Nephron progenitor cell (in vitro differentiated cells): Measurements from ENCODE around the gene MAP7D2.

Experiments
- DNase-seq: peaks from one replicate; pipeline ENCODE4 v3.0.0; 2021
- H3K27ac Mint-ChIP-seq: 2 replicates; pipeline ENCODE4 v1.8.0; 2021; ENCODE audit warnings: mild to moderate bottlenecking, moderate library complexity, mixed read lengths
- H3K27me3 Mint-ChIP-seq: 2 replicates; pipeline ENCODE4 v1.8.0; 2021; ENCODE audit warnings: mild to moderate bottlenecking, low read depth, mixed read lengths; ENCODE audit not compliant: poor library complexity
- H3K36me3 Mint-ChIP-seq: 2 replicates; pipeline ENCODE4 v1.8.0; 2021; ENCODE audit warnings: low read depth, mixed read lengths
- H3K4me1 Mint-ChIP-seq: 2 replicates; pipeline ENCODE4 v1.8.0; 2021; ENCODE audit warnings: mixed read lengths
- H3K4me3 Mint-ChIP-seq: 2 replicates; pipeline ENCODE4 v1.8.0; 2021; ENCODE audit warnings: mild to moderate bottlenecking, moderate library complexity, mixed read lengths
- H3K9me3 Mint-ChIP-seq: 2 replicates; pipeline ENCODE4 v1.8.0; 2021; ENCODE audit warnings: mild to moderate bottlenecking, moderate library complexity, mixed read lengths
- TF ChIP-seq, protein P1 (sequence below): fragments of 200-600 bp; sonication (generic); IDR thresholded peaks from 2 replicates; pipeline ENCODE4 v1.5.0; 2021; ENCODE audit warnings: antibody characterized with exemption

Gene MAP7D2

GRCh38 chrX:20124964-20125363 is 8.3 kb upstream of the MAP7D2 start:
- no peaks in the 10 kb centered on the region for H3K36me3 Mint-ChIP-seq
- no peak overlapping the region for H3K4me3 Mint-ChIP-seq
- H3K27me3 Mint-ChIP-seq, result no peaks in the 10 kb centered on the region
- H3K4me1 Mint-ChIP-seq, result no peaks in the 10 kb centered on the region
- H3K9me3 Mint-ChIP-seq, result peaks cover 18% of the 10 kb centered on the region
- no peak for DNase-seq
- TF ChIP-seq, protein P1, sequence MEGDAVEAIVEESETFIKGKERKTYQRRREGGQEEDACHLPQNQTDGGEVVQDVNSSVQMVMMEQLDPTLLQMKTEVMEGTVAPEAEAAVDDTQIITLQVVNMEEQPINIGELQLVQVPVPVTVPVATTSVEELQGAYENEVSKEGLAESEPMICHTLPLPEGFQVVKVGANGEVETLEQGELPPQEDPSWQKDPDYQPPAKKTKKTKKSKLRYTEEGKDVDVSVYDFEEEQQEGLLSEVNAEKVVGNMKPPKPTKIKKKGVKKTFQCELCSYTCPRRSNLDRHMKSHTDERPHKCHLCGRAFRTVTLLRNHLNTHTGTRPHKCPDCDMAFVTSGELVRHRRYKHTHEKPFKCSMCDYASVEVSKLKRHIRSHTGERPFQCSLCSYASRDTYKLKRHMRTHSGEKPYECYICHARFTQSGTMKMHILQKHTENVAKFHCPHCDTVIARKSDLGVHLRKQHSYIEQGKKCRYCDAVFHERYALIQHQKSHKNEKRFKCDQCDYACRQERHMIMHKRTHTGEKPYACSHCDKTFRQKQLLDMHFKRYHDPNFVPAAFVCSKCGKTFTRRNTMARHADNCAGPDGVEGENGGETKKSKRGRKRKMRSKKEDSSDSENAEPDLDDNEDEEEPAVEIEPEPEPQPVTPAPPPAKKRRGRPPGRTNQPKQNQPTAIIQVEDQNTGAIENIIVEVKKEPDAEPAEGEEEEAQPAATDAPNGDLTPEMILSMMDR, result no peak
- H3K27ac Mint-ChIP-seq, result no peak overlapping the region

GRCh38 chrX:20118065-20118824 is 1.5 kb upstream of the MAP7D2 start:
- no peak for DNase-seq
- TF ChIP-seq, protein P1, result no peak
- H3K9me3 Mint-ChIP-seq, result peaks cover 61% of the 10 kb centered on the region
- peaks cover 31% of the 10 kb centered on the region for H3K27me3 Mint-ChIP-seq
- no peaks in the 10 kb centered on the region for H3K36me3 Mint-ChIP-seq
- H3K27ac Mint-ChIP-seq, result no peak overlapping the region
- H3K4me3 Mint-ChIP-seq, result no peak overlapping the region
- peaks cover 11% of the 10 kb centered on the region for H3K4me1 Mint-ChIP-seq

- no peaks in the 10 kb centered on the region for H3K36me3 Mint-ChIP-seq
- H3K4me3 Mint-ChIP-seq, result peak overlapping the region; percentile 75
- H3K27me3 Mint-ChIP-seq, result peaks cover 31% of the 10 kb centered on the region
- TF ChIP-seq, protein P1, result no peak
- peaks cover 15% of the 10 kb centered on the region for H3K4me1 Mint-ChIP-seq
- H3K27ac Mint-ChIP-seq, result no peak overlapping the region
- peak; percentile 27 for DNase-seq
- peaks cover 63% of the 10 kb centered on the region for H3K9me3 Mint-ChIP-seq
Observed at GRCh38 chrX:20116087-20116576, 575 bp downstream of the MAP7D2 start.

DNA sequence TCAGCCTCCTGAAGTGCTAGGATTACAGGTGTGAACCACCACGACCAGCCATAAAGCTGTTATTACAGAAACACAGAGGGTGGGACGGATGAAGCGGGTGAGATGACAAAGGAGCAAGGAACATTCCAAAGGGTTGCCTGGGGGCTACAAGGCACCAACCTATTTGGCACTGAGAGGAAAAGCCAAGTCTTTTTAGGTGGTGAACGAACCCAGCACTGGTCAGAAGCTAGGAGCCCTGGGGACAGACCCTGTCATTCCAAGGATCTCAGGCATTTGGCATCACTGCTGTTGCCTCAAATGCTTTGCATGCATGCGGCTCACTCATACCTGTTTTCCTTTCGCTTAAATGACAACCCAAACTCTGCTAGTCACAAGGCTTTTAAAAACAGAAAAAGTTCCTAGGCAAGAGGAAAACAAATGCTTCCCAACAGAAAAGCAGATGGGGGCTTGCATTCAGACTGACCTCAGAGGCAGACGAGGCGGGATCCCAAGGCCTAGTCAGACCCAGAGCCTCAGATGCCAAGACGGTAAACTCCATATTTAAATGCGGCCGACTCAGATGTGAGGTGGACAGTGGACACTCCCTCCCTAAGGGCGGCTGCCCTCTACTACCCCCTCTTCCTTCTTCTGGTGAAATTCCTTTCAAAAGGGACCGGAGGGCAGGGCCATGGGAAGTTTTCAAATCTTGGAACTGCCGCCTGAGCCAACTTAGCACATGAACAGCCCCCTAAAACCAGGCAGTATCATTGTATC is 4.5 kb downstream of the MAP7D2 start:
- H3K9me3 Mint-ChIP-seq, result peaks cover 62% of the 10 kb centered on the region

DNA sequence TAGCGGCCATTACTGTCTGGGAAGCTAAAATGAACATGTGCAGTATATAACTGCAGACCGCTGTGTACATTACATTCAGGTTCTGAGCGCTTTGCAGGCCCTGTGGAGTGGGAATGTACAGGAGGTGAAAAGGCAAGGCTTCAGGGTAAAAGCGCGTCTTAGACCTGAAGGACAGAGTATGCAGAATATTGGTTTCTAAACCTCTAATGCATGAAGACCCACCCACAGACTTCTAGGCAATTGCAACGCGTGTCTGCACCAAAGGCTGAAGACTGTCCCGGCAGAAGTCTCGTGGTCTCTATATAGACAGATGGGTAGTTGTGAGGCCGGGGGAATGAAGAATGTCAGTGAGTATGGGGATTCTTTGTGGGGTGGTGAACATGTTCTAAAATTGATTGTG is 5.4 kb downstream of the MAP7D2 start:
- DNase-seq, result no peak
- Mint-ChIP-seq H3K27ac (no peak overlapping the region), H3K4me1 (peaks cover 15% of the 10 kb centered on the region), H3K4me3 (no peak overlapping the region), H3K9me3 (peaks cover 67% of the 10 kb centered on the region), H3K36me3 (no peaks in the 10 kb centered on the region), H3K27me3 (peaks cover 15% of the 10 kb centered on the region)
- TF ChIP-seq, protein P1, result no peak

More for the DNA sequence above, 4.5 kb downstream of the MAP7D2 start:
- H3K36me3 Mint-ChIP-seq, result no peaks in the 10 kb centered on the region
- no peak overlapping the region for H3K27ac Mint-ChIP-seq
- no peak for DNase-seq
- H3K4me3 Mint-ChIP-seq, result no peak overlapping the region
- peaks cover 12% of the 10 kb centered on the region for H3K27me3 Mint-ChIP-seq
- peaks cover 15% of the 10 kb centered on the region for H3K4me1 Mint-ChIP-seq
- TF ChIP-seq, protein P1, result no peak
